ENCODE results near the gene FAM13A.

- no peak for TF ChIP-seq CTCF (IDR thresholded peaks at IDR 0.05)
- TF ChIP-seq POLR2A (IDR thresholded peaks at IDR 0.05) = no peak
Measured at GRCh38 chr4:89042055-89042454, 14.9 kb downstream of the FAM13A start.
